ENCODE data around the gene HLCS. TPM values are rescaled to one million over a fixed set of nuclear protein-coding genes. Genes with fewer than 3 reads are reported as not detected.
A peak's percentile ranks its signal among the peaks of the same experiment; 100 is the strongest.

HLCS gene
- total RNA-seq, 6 donors from 2014 or later: 15.3 to 34.6 (median 24.1) TPM

DNA sequence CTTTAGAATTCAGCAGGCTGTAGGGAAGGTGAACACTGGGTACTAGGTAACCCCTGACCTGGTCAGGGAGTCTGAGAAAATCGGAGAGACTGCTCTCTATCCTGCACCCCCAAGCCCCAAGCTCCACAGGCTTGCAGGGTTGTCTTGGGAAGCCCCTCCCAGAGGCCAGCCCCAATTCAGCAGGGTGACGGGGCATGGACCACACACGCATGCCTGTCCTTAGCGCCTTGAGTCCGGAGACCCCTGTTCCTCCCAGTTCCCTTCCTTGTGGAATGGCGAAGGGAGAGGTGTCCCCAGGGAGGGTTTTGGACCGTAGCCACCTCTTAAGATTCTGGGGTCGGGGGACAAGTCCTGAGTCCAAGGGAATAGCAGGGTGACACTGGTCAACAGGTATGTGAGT, 116.1 kb downstream of the HLCS start:
- ATAC-seq (ENCODE audit: low FRiP score in 2 of 2) (peak; percentile 19 to 41), DNase-seq (no peak)
- WGBS, 2 donors: 94 to 95% methylated on average over 8 of the region's 8 CpGs
- Histone ChIP-seq H3K9me3 (no peaks in the 10 kb centered on the region), H3K27me3 (no peaks in the 10 kb centered on the region), H3K36me3 (no peaks in the 10 kb centered on the region), H3K4me3 (no peak overlapping the region), H3K27ac (no peak overlapping the region), H3K4me1 (no peaks in the 10 kb centered on the region)
- TF ChIP-seq POLR2AphosphoS5 (IDR thresholded peaks at IDR 0.05): no peak
- TF ChIP-seq, protein P1, sequence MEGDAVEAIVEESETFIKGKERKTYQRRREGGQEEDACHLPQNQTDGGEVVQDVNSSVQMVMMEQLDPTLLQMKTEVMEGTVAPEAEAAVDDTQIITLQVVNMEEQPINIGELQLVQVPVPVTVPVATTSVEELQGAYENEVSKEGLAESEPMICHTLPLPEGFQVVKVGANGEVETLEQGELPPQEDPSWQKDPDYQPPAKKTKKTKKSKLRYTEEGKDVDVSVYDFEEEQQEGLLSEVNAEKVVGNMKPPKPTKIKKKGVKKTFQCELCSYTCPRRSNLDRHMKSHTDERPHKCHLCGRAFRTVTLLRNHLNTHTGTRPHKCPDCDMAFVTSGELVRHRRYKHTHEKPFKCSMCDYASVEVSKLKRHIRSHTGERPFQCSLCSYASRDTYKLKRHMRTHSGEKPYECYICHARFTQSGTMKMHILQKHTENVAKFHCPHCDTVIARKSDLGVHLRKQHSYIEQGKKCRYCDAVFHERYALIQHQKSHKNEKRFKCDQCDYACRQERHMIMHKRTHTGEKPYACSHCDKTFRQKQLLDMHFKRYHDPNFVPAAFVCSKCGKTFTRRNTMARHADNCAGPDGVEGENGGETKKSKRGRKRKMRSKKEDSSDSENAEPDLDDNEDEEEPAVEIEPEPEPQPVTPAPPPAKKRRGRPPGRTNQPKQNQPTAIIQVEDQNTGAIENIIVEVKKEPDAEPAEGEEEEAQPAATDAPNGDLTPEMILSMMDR (IDR thresholded peaks at IDR 0.05): no peak
- TF ChIP-seq EP300 (IDR thresholded peaks at IDR 0.05): no peak
- TF ChIP-seq POLR2A (IDR thresholded peaks at IDR 0.05): no peak

- no peaks in the 10 kb centered on the region for H3K4me1 ChIP-seq
- WGBS, 2 donors: 81 to 88% methylated on average over 7 of the region's 7 CpGs
- H3K4me3 ChIP-seq: no peak overlapping the region
- H3K27ac ChIP-seq: no peak overlapping the region
- no peak for TF ChIP-seq POLR2A (IDR thresholded peaks at IDR 0.05)
- TF ChIP-seq POLR2AphosphoS5 (IDR thresholded peaks at IDR 0.05): no peak
- TF ChIP-seq, protein P1 (IDR thresholded peaks at IDR 0.05): no peak
- TF ChIP-seq EP300 (IDR thresholded peaks at IDR 0.05): no peak
- ATAC-seq (ENCODE audit: low FRiP score in 2 of 2) (no peak), DNase-seq (no peak)
- H3K27me3 ChIP-seq: no peaks in the 10 kb centered on the region
- H3K36me3 ChIP-seq: no peaks in the 10 kb centered on the region
- no peaks in the 10 kb centered on the region for H3K9me3 ChIP-seq
Observed at GRCh38 chr21:36849461-36850105, 116.9 kb downstream of the HLCS start.

GRCh38 chr21:36848730-36849274, 117.7 kb downstream of the HLCS start:
- TF ChIP-seq, protein P1 (IDR thresholded peaks at IDR 0.05): no peak
- no peak for TF ChIP-seq POLR2A (IDR thresholded peaks at IDR 0.05)
- TF ChIP-seq POLR2AphosphoS5 (IDR thresholded peaks at IDR 0.05): no peak
- no peak for TF ChIP-seq EP300 (IDR thresholded peaks at IDR 0.05)
- 97 to 99% methylated on average over 3 of the region's 3 CpGs for WGBS, 2 donors
- Histone ChIP-seq H3K36me3 (no peaks in the 10 kb centered on the region), H3K27ac (no peak overlapping the region), H3K27me3 (no peaks in the 10 kb centered on the region), H3K4me1 (no peaks in the 10 kb centered on the region), H3K4me3 (no peak overlapping the region), H3K9me3 (no peaks in the 10 kb centered on the region)
- DNase-seq (no peak), ATAC-seq (ENCODE audit: low FRiP score in 2 of 2) (no peak)

- H3K27me3 ChIP-seq: no peaks in the 10 kb centered on the region
- ATAC-seq (ENCODE audit: low FRiP score in 2 of 2): no peak
- H3K4me1 ChIP-seq: no peaks in the 10 kb centered on the region
- H3K4me3 ChIP-seq: no peak overlapping the region
- no peaks in the 10 kb centered on the region for H3K36me3 ChIP-seq
- DNase-seq: no peak
- no peak overlapping the region for H3K27ac ChIP-seq
- no peaks in the 10 kb centered on the region for H3K9me3 ChIP-seq
- 66 to 73% methylated on average over 5 of the region's 5 CpGs for WGBS, 2 donors
- TF ChIP-seq POLR2AphosphoS5 (IDR thresholded peaks at IDR 0.05) (no peak), EP300 (IDR thresholded peaks at IDR 0.05) (no peak)
- TF ChIP-seq, protein P1 (IDR thresholded peaks at IDR 0.05): no peak
Observed at GRCh38 chr21:36847189-36847588, 119.3 kb downstream of the HLCS start.

GRCh38 chr21:36846631-36847030, 119.8 kb downstream of the HLCS start:
- Histone ChIP-seq H3K27me3 (no peaks in the 10 kb centered on the region), H3K9me3 (no peaks in the 10 kb centered on the region), H3K36me3 (no peaks in the 10 kb centered on the region), H3K4me3 (no peak overlapping the region), H3K4me1 (no peaks in the 10 kb centered on the region), H3K27ac (no peak overlapping the region)
- TF ChIP-seq, protein P1 (IDR thresholded peaks at IDR 0.05): no peak
- TF ChIP-seq POLR2A (IDR thresholded peaks at IDR 0.05): no peak
- no peak for TF ChIP-seq EP300 (IDR thresholded peaks at IDR 0.05)
- no peak for TF ChIP-seq POLR2AphosphoS5 (IDR thresholded peaks at IDR 0.05)
- WGBS, 2 donors: 80 to 93% methylated on average over 4 of the region's 4 CpGs
- DNase-seq: no peak
- no peak for ATAC-seq (ENCODE audit: low FRiP score in 2 of 2)
